ENCODE results near the gene DRAM2. TPM values are rescaled to one million over a fixed set of nuclear protein-coding genes. Genes with fewer than 3 reads are reported as not detected.

The DRAM2 gene
- polyA plus RNA-seq, 1 of the 3 experiments (the other 2 are of a cell fraction), result 19.2 TPM

GRCh38 chr1:111175349-111175748 lies 35.5 kb upstream of the DRAM2 start:
- H3K4me2 ChIP-seq, result no peak overlapping the region
- no peak for TF ChIP-seq CTCF (IDR thresholded peaks at IDR 0.05)
- no peak for TF ChIP-seq TAF1 (IDR thresholded peaks at IDR 0.05; ENCODE audit: borderline replicate concordance, low read depth, low read length)
- TF ChIP-seq POLR2AphosphoS5 (IDR thresholded peaks at IDR 0.05; ENCODE audit: low read depth, low read length), result no peak
- TF ChIP-seq FOSL2 (IDR thresholded peaks at IDR 0.05; ENCODE audit: borderline replicate concordance, low read depth), result no peak
- TF ChIP-seq FOXM1 (IDR thresholded peaks at IDR 0.05; ENCODE audit: low read depth), result no peak
- TF ChIP-seq TCF12 (IDR thresholded peaks at IDR 0.05), result no peak
- TF ChIP-seq SIN3A (IDR thresholded peaks at IDR 0.05; ENCODE audit: borderline replicate concordance, low read depth, low read length), result no peak
- no peak for TF ChIP-seq GABPA (IDR thresholded peaks at IDR 0.05; ENCODE audit: low read depth)
- TF ChIP-seq EP300 (IDR thresholded peaks at IDR 0.05; ENCODE audit: borderline replicate concordance in 1 of 2, low read depth in 1 of 2, low read length in 1 of 2), result no peak
- no peak for TF ChIP-seq MXI1 (IDR thresholded peaks at IDR 0.05; ENCODE audit: low read depth, low read length)
- no peak for TF ChIP-seq GATA2 (CRISPR knock-in tag; IDR thresholded peaks at IDR 0.05)
- no peak for TF ChIP-seq IRF3 (IDR thresholded peaks at IDR 0.05; ENCODE audit: low read depth, low read length)
- TF ChIP-seq RFX5 (IDR thresholded peaks at IDR 0.05; ENCODE audit: low read length), result no peak
- peaks cover 60 to 80% of the 10 kb centered on the region in 2 experiments for H3K36me3 ChIP-seq (replicated peaks in 1 of 2; ENCODE audit: control insufficient read depth in 1 of 2, insufficient read depth in 2 of 2, low read length in 1 of 2)
- 95% methylated on average over 3 of the region's 3 CpGs for WGBS (ENCODE audit: low lambda C conversion rate)
- DNase-seq, result no peak
- H3K9ac ChIP-seq, result no peak overlapping the region
- peaks cover 6% of the 10 kb centered on the region for H3F3A ChIP-seq (replicated peaks; ENCODE audit: insufficient read depth)
- H3K4me1 ChIP-seq (ENCODE audit: control insufficient read depth in 1 of 2, insufficient read depth in 2 of 2, low read depth in 1 of 2, low read length in 1 of 2), result peaks cover 0 to 14% of the 10 kb centered on the region in 2 experiments; a peak in 1 of 4 replicates
- no peaks in the 10 kb centered on the region for H3K9me3 ChIP-seq
- H3K9me2 ChIP-seq, result no peaks in the 10 kb centered on the region
- no peak overlapping the region for H3K27ac ChIP-seq (ENCODE audit: low read depth in 2 of 2, low read length in 1 of 2)
- H2AFZ ChIP-seq (ENCODE audit: low read depth), result no peak overlapping the region
- no peaks in the 10 kb centered on the region for H3K79me2 ChIP-seq (ENCODE audit: insufficient read depth)
- CTCF ChIA-PET, result no interaction called here
- H4K20me1 ChIP-seq (ENCODE audit: insufficient read depth), result no peaks in the 10 kb centered on the region
- POLR2A ChIA-PET, result no interaction called here
- no peak overlapping the region for H3K4me3 ChIP-seq (ENCODE audit: low read depth in 2 of 2, low read length in 1 of 2)
- no peaks in the 10 kb centered on the region for H3K27me3 ChIP-seq (ENCODE audit: insufficient read depth)

- Histone ChIP-seq H3K79me2 (ENCODE audit: insufficient read depth) (no peaks in the 10 kb centered on the region), H3K27me3 (ENCODE audit: insufficient read depth) (no peaks in the 10 kb centered on the region), H3K4me2 (no peak overlapping the region), H3K9ac (no peak overlapping the region), H3K36me3 (replicated peaks in 1 of 2; ENCODE audit: control insufficient read depth in 1 of 2, insufficient read depth in 2 of 2, low read length in 1 of 2) (peaks cover 70 to 82% of the 10 kb centered on the region in 2 experiments), H3K4me3 (ENCODE audit: low read depth in 2 of 2, low read length in 1 of 2) (no peak overlapping the region), H3K4me1 (ENCODE audit: control insufficient read depth in 1 of 2, insufficient read depth in 2 of 2, low read depth in 1 of 2, low read length in 1 of 2) (peaks cover 0 to 14% of the 10 kb centered on the region in 2 experiments; a peak in 1 of 4 replicates), H3K27ac (ENCODE audit: low read depth in 2 of 2, low read length in 1 of 2) (no peak overlapping the region), H3K9me2 (no peaks in the 10 kb centered on the region), H3F3A (replicated peaks; ENCODE audit: insufficient read depth) (peaks cover 6% of the 10 kb centered on the region), H4K20me1 (ENCODE audit: insufficient read depth) (no peaks in the 10 kb centered on the region), H3K9me3 (no peaks in the 10 kb centered on the region), H2AFZ (ENCODE audit: low read depth) (no peak overlapping the region)
- ChIA-PET POLR2A (no interaction called here), CTCF (interaction anchor here (1.4 kb wide), 1 partner anchor 13 kb away, joined by 3 read pairs; no protein-coding TSS in a partner anchor)
- no peak for DNase-seq
- TF ChIP-seq SIN3A (IDR thresholded peaks at IDR 0.05; ENCODE audit: borderline replicate concordance, low read depth, low read length) (no peak), NRF1 (IDR thresholded peaks at IDR 0.05; ENCODE audit: low read depth, low read length) (no peak), POLR2AphosphoS5 (IDR thresholded peaks at IDR 0.05; ENCODE audit: low read depth, low read length) (no peak), PBX3 (IDR thresholded peaks at IDR 0.05) (no peak), USF2 (IDR thresholded peaks at IDR 0.05; ENCODE audit: borderline replicate concordance, low read depth, low read length) (no peak), FOSL2 (IDR thresholded peaks at IDR 0.05; ENCODE audit: borderline replicate concordance, low read depth) (no peak), GABPA (IDR thresholded peaks at IDR 0.05; ENCODE audit: low read depth) (no peak), ELF1 (IDR thresholded peaks at IDR 0.05) (no peak), RFX5 (IDR thresholded peaks at IDR 0.05; ENCODE audit: low read length) (no peak), MXI1 (IDR thresholded peaks at IDR 0.05; ENCODE audit: low read depth, low read length) (no peak), REST (IDR thresholded peaks at IDR 0.05; ENCODE audit: low read depth, low read length) (no peak), NFIC (IDR thresholded peaks at IDR 0.05; ENCODE audit: borderline replicate concordance) (no peak), SMC3 (IDR thresholded peaks at IDR 0.05; ENCODE audit: low read depth, low read length) (no peak)
Measured at GRCh38 chr1:111174070-111174469, 34.2 kb upstream of the DRAM2 start.

Measured in SK-N-SH (cell line).